Breast epithelium (tissue), 4 donors: Measurements from ENCODE around the gene TIMM8B. TPM values are rescaled to one million over a fixed set of nuclear protein-coding genes. Genes with fewer than 3 reads are reported as not detected.

ENCODE experiments used
- DNase-seq, 2 donors: peaks; one replicate each; pipeline ENCODE4 v3.0.0-alpha.2; 2019; ENCODE audit warnings: low spot score in 2 of 2
- H3K27ac ChIP-seq, 2 donors: fragments of 200-600 bp; sonication (generic) in 1 of 2; one replicate each; pipeline ENCODE4 v1.5.1; 2016 to 2019; ENCODE audit warnings: mild to moderate bottlenecking in 1 of 2
- H3K27me3 ChIP-seq, 2 donors: fragments of 200-600 bp; sonication (generic) in 1 of 2; one replicate each; pipeline versions ENCODE4 v1.5.1 to v1.6.0; 2017 to 2019; ENCODE audit warnings: control low read depth in 1 of 2, mild to moderate bottlenecking in 1 of 2
- H3K36me3 ChIP-seq: fragments of 200-600 bp; one replicate; pipeline ENCODE4 v1.5.1; 2019
- H3K4me1 ChIP-seq, 2 donors: fragments of 200-600 bp; sonication (generic); one replicate each; pipeline ENCODE4 v1.5.1; 2016 to 2019; ENCODE audit warnings: control low read depth in 1 of 2
- H3K4me3 ChIP-seq, 3 donors: fragments of 200-600 bp; sonication (generic); 1 replicate in 2 of 3; 2 replicates in 1 of 3; pipeline ENCODE4 v1.5.1; 2016 to 2019; ENCODE audit warnings: mild to moderate bottlenecking in 3 of 3, moderate library complexity in 2 of 3
- H3K9me3 ChIP-seq, 2 donors: fragments of 200-600 bp; sonication (generic) in 1 of 2; one replicate each; pipeline ENCODE4 v1.5.1; 2016 to 2019; ENCODE audit warnings: control low read depth in 1 of 2
- POLR2A ChIP-seq: fragments of 450-650 bp; IDR thresholded peaks from one replicate; pipeline ENCODE4 v1.6.1; 2016; ENCODE audit warnings: antibody characterized with exemption, mild to moderate bottlenecking, moderate library complexity
- POLR2AphosphoS5 ChIP-seq, 3 donors: sonication (generic); formaldehyde crosslinking; IDR thresholded peaks; one replicate each; pipeline ENCODE4 v1.6.1; 2017; ENCODE audit warnings: antibody characterized with exemption in 3 of 3
- intact Hi-C: fragments of 100-400 bp; cut with DNase I; formaldehyde crosslinking; loops from one replicate; pipeline ENCODE4 v1.15.1; 2023; ENCODE audit warnings: low total_unique reads
- total RNA-seq, 3 donors: library from RNA; depleted of rRNA; stranded (reverse); fragments of >200 nt; gene quantifications; one replicate each; pipeline ENCODE4 v1.1.0, GENCODE V29; 2016
- TF ChIP-seq, protein P1 (sequence below), 3 donors: fragments of 450-650 bp; IDR thresholded peaks; one replicate each; pipeline ENCODE4 v1.5.1; 2016 to 2017; ENCODE audit warnings: antibody characterized with exemption in 3 of 3, mild to moderate bottlenecking in 3 of 3, moderate library complexity in 3 of 3

Gene TIMM8B, protein sequence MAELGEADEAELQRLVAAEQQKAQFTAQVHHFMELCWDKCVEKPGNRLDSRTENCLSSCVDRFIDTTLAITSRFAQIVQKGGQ
- total RNA-seq, result 10 to 100 TPM; 31.9 to 48.8 (median 40.5) TPM

DNA sequence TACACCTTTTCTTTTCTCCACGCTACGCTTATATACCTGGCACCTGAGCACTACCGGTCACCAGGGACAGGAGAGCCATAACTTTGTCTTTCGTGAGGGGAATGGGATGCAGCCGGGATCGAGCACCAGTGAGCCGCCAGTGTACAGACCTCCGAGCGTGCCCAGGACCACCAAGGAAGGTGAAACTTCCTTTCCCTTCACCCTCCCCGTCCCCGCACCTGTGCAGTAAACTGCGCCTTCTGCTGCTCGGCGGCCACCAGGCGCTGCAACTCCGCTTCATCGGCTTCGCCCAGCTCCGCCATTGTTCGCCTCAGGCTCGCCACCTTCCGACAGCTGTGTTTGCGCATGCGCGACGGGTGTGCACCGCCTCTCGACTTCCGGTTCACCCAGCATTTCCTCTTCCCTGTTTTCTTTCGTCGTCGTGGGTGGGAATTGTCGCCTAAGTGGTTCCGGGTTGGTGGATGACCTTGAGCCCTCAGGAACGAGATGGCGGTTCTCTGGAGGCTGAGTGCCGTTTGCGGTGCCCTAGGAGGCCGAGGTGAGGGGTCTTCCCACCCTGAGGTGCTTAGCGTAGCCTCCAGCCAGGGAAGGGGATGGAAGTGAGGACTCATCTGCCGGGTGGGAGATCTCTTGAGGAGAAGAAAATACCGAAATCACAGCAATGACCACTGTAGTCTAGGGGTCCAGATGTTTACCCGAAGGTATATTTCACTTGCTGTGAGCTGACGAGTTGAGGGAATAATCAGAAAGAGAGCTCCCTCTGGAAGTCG is at the start of gene TIMM8B, which contains the start of gene SDHD:
Gene TIMM8B (minus strand): TSS at position 335 of the 770 bp plus-strand sequence. CDS start 33 bp downstream, at position 302.
Gene SDHD (plus strand): TSS at position 452 of the 770 bp plus-strand sequence. CDS start 35 bp downstream, at position 487.
- intact Hi-C loops, result no loop called here
- H3K27ac ChIP-seq, result peak within 1 kb of the TSS; percentile 79 to 87
- H3K4me3 ChIP-seq, result peak within 1 kb of the TSS; percentile 71 to 84 (median 79)
- peaks cover 0 to 8% of the 10 kb centered on the region in 2 donors for H3K4me1 ChIP-seq
- no peaks in the 10 kb centered on the region for H3K9me3 ChIP-seq
- TF ChIP-seq POLR2A, result peak; percentile 51
- TF ChIP-seq POLR2AphosphoS5 (IDR thresholded peaks at IDR 0.05), result peak in 2 of 3 donors; percentile 89 to 95
- TF ChIP-seq, protein P1, sequence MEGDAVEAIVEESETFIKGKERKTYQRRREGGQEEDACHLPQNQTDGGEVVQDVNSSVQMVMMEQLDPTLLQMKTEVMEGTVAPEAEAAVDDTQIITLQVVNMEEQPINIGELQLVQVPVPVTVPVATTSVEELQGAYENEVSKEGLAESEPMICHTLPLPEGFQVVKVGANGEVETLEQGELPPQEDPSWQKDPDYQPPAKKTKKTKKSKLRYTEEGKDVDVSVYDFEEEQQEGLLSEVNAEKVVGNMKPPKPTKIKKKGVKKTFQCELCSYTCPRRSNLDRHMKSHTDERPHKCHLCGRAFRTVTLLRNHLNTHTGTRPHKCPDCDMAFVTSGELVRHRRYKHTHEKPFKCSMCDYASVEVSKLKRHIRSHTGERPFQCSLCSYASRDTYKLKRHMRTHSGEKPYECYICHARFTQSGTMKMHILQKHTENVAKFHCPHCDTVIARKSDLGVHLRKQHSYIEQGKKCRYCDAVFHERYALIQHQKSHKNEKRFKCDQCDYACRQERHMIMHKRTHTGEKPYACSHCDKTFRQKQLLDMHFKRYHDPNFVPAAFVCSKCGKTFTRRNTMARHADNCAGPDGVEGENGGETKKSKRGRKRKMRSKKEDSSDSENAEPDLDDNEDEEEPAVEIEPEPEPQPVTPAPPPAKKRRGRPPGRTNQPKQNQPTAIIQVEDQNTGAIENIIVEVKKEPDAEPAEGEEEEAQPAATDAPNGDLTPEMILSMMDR (IDR thresholded peaks at IDR 0.05), result peak in 2 of 3 donors; percentile 30 to 54
- peaks cover 5% of the 10 kb centered on the region for H3K36me3 ChIP-seq
- peak; percentile 95 to 96 for DNase-seq
- no peaks in the 10 kb centered on the region for H3K27me3 ChIP-seq

DNA sequence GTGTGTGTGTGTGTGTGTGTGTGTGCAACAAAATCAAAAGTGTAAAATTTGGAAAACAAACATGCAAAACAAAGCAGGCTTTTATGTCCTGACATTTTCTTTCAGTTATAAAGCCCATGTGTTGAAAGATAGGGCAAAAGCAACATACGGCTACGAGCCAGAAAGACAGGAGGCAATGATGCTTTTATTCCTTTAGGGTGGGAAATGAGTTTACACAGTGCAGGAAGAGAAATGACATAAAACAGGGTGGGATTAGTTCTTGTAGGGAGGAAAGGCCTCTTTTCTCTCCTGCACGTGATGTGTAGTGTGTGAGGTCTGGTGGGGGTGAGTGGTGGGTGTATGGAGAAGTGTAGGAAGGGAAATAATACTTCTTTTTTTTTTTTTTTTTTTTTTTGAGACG is 47.9 kb upstream of the TIMM8B start:
- intact Hi-C loops, result no loop called here
- no peak for DNase-seq
- H3K27me3 ChIP-seq, result no peaks in the 10 kb centered on the region
- no peaks in the 10 kb centered on the region for H3K4me1 ChIP-seq
- no peak for TF ChIP-seq POLR2AphosphoS5 (IDR thresholded peaks at IDR 0.05)
- TF ChIP-seq, protein P1 (IDR thresholded peaks at IDR 0.05), result no peak
- no peak for TF ChIP-seq POLR2A
- H3K27ac ChIP-seq, result no peak overlapping the region
- H3K4me3 ChIP-seq, result no peak overlapping the region
- no peaks in the 10 kb centered on the region for H3K36me3 ChIP-seq
- H3K9me3 ChIP-seq, result no peaks in the 10 kb centered on the region

DNA sequence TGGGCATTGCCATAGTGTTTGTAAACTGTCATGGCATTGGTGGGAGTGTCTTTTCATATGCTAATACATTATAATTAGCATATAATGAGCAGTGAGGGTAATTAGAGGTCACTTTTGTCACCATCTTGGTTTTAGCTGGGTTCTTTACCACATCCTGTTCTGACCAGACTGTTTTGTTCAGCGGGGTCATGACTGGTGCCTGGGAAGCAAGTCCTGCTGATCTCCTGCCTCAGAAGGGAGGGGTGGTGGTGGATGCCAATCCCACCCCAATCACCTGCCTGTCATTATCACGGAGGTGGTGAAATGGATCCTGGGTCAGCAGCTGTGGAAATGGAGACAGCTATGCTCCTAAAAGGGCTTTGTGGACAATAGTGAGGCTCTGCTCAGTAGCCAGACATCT is 46.2 kb upstream of the TIMM8B start:
- intact Hi-C loops, result no loop called here
- Histone ChIP-seq H3K27me3 (no peaks in the 10 kb centered on the region), H3K4me1 (no peaks in the 10 kb centered on the region), H3K4me3 (no peak overlapping the region), H3K9me3 (no peaks in the 10 kb centered on the region), H3K36me3 (no peaks in the 10 kb centered on the region), H3K27ac (no peak overlapping the region)
- DNase-seq, result no peak
- no peak for TF ChIP-seq POLR2A

DNA sequence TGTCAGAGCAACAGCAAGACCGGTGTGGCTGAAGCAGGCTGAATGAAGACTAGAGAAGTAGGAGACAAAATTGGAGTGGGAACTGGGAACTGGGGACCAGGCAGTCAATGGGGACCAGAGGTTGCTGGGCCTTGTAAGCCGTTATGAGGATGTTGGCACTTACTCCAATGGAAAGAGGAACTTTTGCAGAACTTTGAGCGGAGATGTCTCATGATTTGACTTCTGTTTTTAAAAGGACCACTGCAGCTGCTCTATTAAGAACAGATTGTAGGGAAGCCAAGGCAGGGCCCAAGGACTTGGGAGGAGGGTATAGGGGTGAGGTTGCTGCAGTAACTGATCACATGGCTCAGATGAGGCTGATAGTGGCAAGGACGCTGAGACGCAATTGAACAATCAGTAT is 43.1 kb upstream of the TIMM8B start:
- no peak overlapping the region for H3K27ac ChIP-seq
- no peaks in the 10 kb centered on the region for H3K9me3 ChIP-seq
- DNase-seq, result no peak
- intact Hi-C loops, result no loop called here
- TF ChIP-seq POLR2AphosphoS5 (IDR thresholded peaks at IDR 0.05), result no peak
- H3K27me3 ChIP-seq, result no peaks in the 10 kb centered on the region
- H3K4me1 ChIP-seq, result no peaks in the 10 kb centered on the region
- no peak overlapping the region for H3K4me3 ChIP-seq
- no peaks in the 10 kb centered on the region for H3K36me3 ChIP-seq

DNA sequence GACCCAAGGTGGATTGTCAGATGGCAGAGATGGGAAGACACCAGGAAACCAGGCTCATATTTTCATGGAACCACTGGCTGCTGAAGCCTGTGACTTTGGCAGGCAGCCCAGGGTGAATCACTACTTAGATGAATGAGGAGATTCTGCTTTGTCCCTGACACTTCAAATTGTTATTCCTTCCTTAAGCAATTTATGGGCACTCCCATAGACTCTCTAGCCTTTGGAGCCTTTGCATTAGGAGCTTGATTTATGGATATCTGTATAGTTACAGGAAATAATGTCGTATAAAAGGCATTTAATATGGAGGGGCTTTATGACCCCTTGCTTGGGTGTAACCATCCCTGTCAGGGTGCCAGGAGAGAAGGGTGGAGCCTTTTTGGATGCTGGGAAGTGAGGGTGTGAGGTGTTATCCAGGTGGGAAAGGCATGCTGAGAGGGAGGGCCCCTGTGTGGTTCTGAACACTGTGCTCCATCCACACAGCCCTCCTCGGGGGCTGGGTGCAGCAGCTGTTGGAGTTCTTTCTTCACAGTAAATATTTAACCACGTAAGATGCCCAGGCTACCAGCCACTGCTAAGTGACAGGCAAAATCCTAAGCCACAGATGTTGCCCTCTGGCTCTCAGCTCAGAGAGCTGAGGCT is 42.0 kb upstream of the TIMM8B start:
- peak; percentile 74 to 82 for DNase-seq
- no peak overlapping the region for H3K4me3 ChIP-seq
- H3K27me3 ChIP-seq, result no peaks in the 10 kb centered on the region
- H3K9me3 ChIP-seq, result no peaks in the 10 kb centered on the region
- no peaks in the 10 kb centered on the region for H3K4me1 ChIP-seq
- TF ChIP-seq, protein P1 (IDR thresholded peaks at IDR 0.05), result no peak
- TF ChIP-seq POLR2AphosphoS5 (IDR thresholded peaks at IDR 0.05) (no peak), POLR2A (no peak)
- peak overlapping the region; percentile 5 to 53 for H3K27ac ChIP-seq
- intact Hi-C loops, result no loop called here
- no peaks in the 10 kb centered on the region for H3K36me3 ChIP-seq

DNA sequence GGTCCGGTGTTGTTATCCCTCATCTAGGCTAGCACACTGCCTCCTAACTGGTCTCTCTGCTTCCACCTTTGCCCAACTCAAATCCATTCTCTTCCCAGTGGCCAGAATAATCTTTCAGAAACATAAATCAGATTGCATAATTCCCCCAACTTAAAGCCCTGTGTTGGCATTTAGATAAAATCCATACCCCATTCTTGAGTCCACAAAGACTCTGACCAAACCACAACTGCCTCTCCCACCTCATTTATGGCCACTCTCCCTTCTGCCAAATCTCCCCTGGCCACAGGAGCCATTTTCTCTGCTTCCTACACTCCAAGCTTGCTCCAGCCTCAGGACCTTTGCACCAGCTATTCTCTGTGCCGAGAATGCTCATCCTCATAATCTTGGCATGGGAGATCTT is 40.5 kb upstream of the TIMM8B start:
- Histone ChIP-seq H3K36me3 (no peaks in the 10 kb centered on the region), H3K27me3 (no peaks in the 10 kb centered on the region), H3K4me1 (no peaks in the 10 kb centered on the region), H3K27ac (no peak overlapping the region), H3K4me3 (no peak overlapping the region), H3K9me3 (no peaks in the 10 kb centered on the region)
- TF ChIP-seq POLR2A (no peak), POLR2AphosphoS5 (IDR thresholded peaks at IDR 0.05) (no peak)
- TF ChIP-seq, protein P1 (IDR thresholded peaks at IDR 0.05), result no peak
- DNase-seq, result no peak
- intact Hi-C loops, result no loop called here
